K562 (cell line): ENCODE measurements around the gene CRCP. TPM values are rescaled to one million over a fixed set of nuclear protein-coding genes. Genes with fewer than 3 reads are reported as not detected.

Source experiments
- ATAC-seq: fragments of 200-7000 bp; cut with Tn5 transposase; 3 replicates; pipeline ENCODE4 v1.9.1; 2020; ENCODE audit warnings: moderate library complexity
- BruUV-seq: library from RNA; stranded (reverse); fragments of 400-500 nt; replicated peaks from 2 replicates; lab custom pipeline; 2021; lab: Mats Ljungman, UMichigan
- CTCF ChIA-PET: fragments of 300-600 bp; formaldehyde crosslinking; extraction: SDS; loops from one replicate; lab custom pipeline; 2021; ENCODE audit warnings: low intra/inter-chr PET ratio; lab: Yijun Ruan, JAX
- POLR2A ChIA-PET: fragments of 300-600, 350-650 bp; sonication (Branson Sonifier 250); formaldehyde crosslinking; extraction: SDS; loops from one replicate; lab custom pipeline; 2021; ENCODE audit warnings: antibody characterized with exemption, inconsistent platforms; lab: Yijun Ruan, JAX
- DNase-seq, 4 experiments: peaks; one replicate each; pipeline versions ENCODE4 v3.0.0 to v3.0.0-alpha.2; 2011 to 2018; ENCODE audit warnings: low spot score in 3 of 4, mixed read lengths in 3 of 4; ENCODE audit errors: extremely low read depth in 1 of 4
- FAIRE-seq: peaks from 2 replicates; lab custom pipeline; 2011; peaks lifted over from hg19 to GRCh38; lab: Jason Lieb, UNC
- H2AFZ ChIP-seq: 2 replicates; pipeline ENCODE4 v1.6.0; 2011; ENCODE audit warnings: low read depth, low read length, control low read depth, inconsistent platforms
- H3K27ac ChIP-seq: fragments of 200-600 bp; 3 replicates; pipeline ENCODE4 v1.8.0; 2011; ENCODE audit warnings: low read depth, mild to moderate bottlenecking, control low read depth, inconsistent platforms, low read length, moderate library complexity, mixed read lengths; ENCODE audit errors: extremely low read depth
- H3K27me3 ChIP-seq, 2 experiments: fragments of 300-600 bp in 1 of 2; 2 replicates in 1 of 2; 3 replicates in 1 of 2; pipeline versions ENCODE4 v1.6.0 to v1.8.0; 2011; ENCODE audit warnings: inconsistent platforms in 2 of 2, low read length in 2 of 2, mild to moderate bottlenecking in 1 of 2, mixed read lengths in 1 of 2, moderate library complexity in 1 of 2; ENCODE audit not compliant: control insufficient read depth in 2 of 2, insufficient read depth in 2 of 2
- H3K36me3 ChIP-seq: fragments of 300-600 bp; 3 replicates; pipeline ENCODE4 v1.8.0; 2011; ENCODE audit warnings: mild to moderate bottlenecking, low read length, inconsistent platforms; ENCODE audit not compliant: control insufficient read depth, insufficient read depth
- H3K4me1 ChIP-seq, 2 experiments: fragments of 200-600 bp in 1 of 2; replicated peaks in 1 of 2; 2 replicates in 1 of 2; 3 replicates in 1 of 2; pipeline versions ENCODE4 v1.5.1 to v1.8.0; 2011; ENCODE audit warnings: inconsistent platforms in 2 of 2, low read length in 2 of 2, mild to moderate bottlenecking in 1 of 2, mixed read lengths in 1 of 2, moderate library complexity in 1 of 2; ENCODE audit not compliant: control insufficient read depth in 2 of 2, insufficient read depth in 2 of 2
- H3K4me2 ChIP-seq: 2 replicates; pipeline ENCODE4 v1.6.1; 2011; ENCODE audit warnings: low read length, control low read depth, inconsistent platforms, mixed read lengths; ENCODE audit not compliant: insufficient read depth
- H3K4me3 ChIP-seq: fragments of 200-600 bp; sonication (generic), shearing (Covaris generic); 2 replicates; pipeline ENCODE4 v1.5.1; 2016; ENCODE audit warnings: control low read depth, inconsistent platforms
- H3K79me2 ChIP-seq: fragments of 200-600 bp; 3 replicates; pipeline ENCODE4 v1.8.0; 2011; ENCODE audit warnings: low read length, inconsistent platforms; ENCODE audit not compliant: control insufficient read depth, insufficient read depth
- H3K9ac ChIP-seq, 2 experiments: 2 replicates each; pipeline versions ENCODE4 v1.6.0 to v1.6.1; 2011; ENCODE audit warnings: low read depth in 2 of 2, low read length in 2 of 2, control low read depth in 1 of 2, inconsistent platforms in 1 of 2, mild to moderate bottlenecking in 1 of 2, mixed read lengths in 1 of 2; ENCODE audit not compliant: insufficient read depth in 1 of 2
- H3K9me1 ChIP-seq: one replicate; pipeline ENCODE4 v1.6.0; 2011; ENCODE audit warnings: inconsistent platforms, mild to moderate bottlenecking, low read length, moderate library complexity; ENCODE audit not compliant: control insufficient read depth, insufficient read depth
- H3K9me3 ChIP-seq: replicated peaks from 2 replicates; pipeline ENCODE4 v1.5.1; 2011; ENCODE audit warnings: low read depth, low read length, inconsistent platforms; ENCODE audit not compliant: control insufficient read depth, insufficient read depth
- H4K20me1 ChIP-seq: replicated peaks from 2 replicates; pipeline ENCODE4 v1.6.1; 2011; ENCODE audit warnings: low read length, inconsistent platforms, mixed read lengths; ENCODE audit not compliant: control insufficient read depth, insufficient read depth
- ATF4 ChIP-seq: fragments of 450-650 bp; formaldehyde crosslinking; IDR thresholded peaks from 2 replicates; pipeline ENCODE4 v1.4.0; 2022; ENCODE audit warnings: mild to moderate bottlenecking, moderate library complexity
- GTF2F1 ChIP-seq: IDR thresholded peaks from 2 replicates; pipeline ENCODE4 v1.6.1; 2011; ENCODE audit warnings: low read depth, low read length, improper control_type of control experiment
- HDAC2 ChIP-seq: fragments of 450-650 bp; IDR thresholded peaks from 2 replicates; pipeline ENCODE4 v1.6.1; 2016; ENCODE audit warnings: mild to moderate bottlenecking
- HEY1 ChIP-seq: fragments of 250-450 bp; sonication (Bioruptor Pico); IDR thresholded peaks from 2 replicates; pipeline ENCODE4 v1.5.0; 2020; ENCODE audit warnings: mild to moderate bottlenecking, moderate library complexity, borderline replicate concordance
- MTA2 ChIP-seq: fragments of 450-650 bp; IDR thresholded peaks from 2 replicates; pipeline ENCODE4 v1.6.1; 2016; ENCODE audit warnings: low read depth
- PRPF4 ChIP-seq: fragments of 200-400 bp; formaldehyde crosslinking; IDR thresholded peaks from one replicate; pipeline ENCODE4 v1.6.1; 2017; ENCODE audit warnings: low read length, low read depth, mild to moderate bottlenecking; ENCODE audit not compliant: insufficient read depth, poor library complexity, severe bottlenecking
- SMAD2 ChIP-seq: fragments of 150-350 bp; IDR thresholded peaks from 2 replicates; pipeline ENCODE4 v1.6.1; 2014; ENCODE audit warnings: low read depth, mild to moderate bottlenecking, low read length
- ZNF699 ChIP-seq: fragments of 250-450 bp; sonication (Bioruptor Pico); IDR thresholded peaks from 2 replicates; pipeline ENCODE4 v1.8.0; 2021; ENCODE audit warnings: mild to moderate bottlenecking, moderate library complexity; ENCODE audit not compliant: insufficient replicate concordance
- ZNF77 ChIP-seq: fragments of 250-450 bp; sonication (Bioruptor Pico); IDR thresholded peaks from 2 replicates; pipeline ENCODE4 v1.5.0; 2020
- WGBS: fragments of 100-300 bp; shearing (Covaris generic); methylation state at CpG from one replicate; pipeline ENCODE4 v1.1.6; 2016; ENCODE audit warnings: low coverage, mixed read lengths; ENCODE audit not compliant: insufficient coverage; ENCODE audit errors: missing lambda C conversion rate; 5-methylcytosine and 5-hydroxymethylcytosine counted together
- in situ Hi-C: fragments of 300-500 bp; cut with MboI; formaldehyde crosslinking; loops from 4 replicates; pipeline ENCODE4 v1.15.0; 2018; ENCODE audit warnings: inconsistent platforms, mixed read lengths
- intact Hi-C: fragments of 100-400 bp; cut with micrococcal nuclease; formaldehyde crosslinking; loops from 2 replicates; pipeline ENCODE4 v1.14.2; 2022
- polyA plus RNA-seq, 8 experiments: library from polyadenylated mRNA; depleted of rRNA in 4 of 8; stranded (reverse) in 5 of 8; unstranded in 3 of 8; fragments of >200 nt; fragmentation: Nextera tagmentation in 2 of 8; fragmentation: Illumina TruSeq in 1 of 8; extraction: Ambion mirVana in 2 of 8; extraction: Trizol in 1 of 8; gene quantifications; 2 replicates each; pipeline versions ENCODE4 v1.2.1 to v1.2.3, GENCODE V29; 2011 to 2014; ENCODE audit warnings: inconsistent platforms in 1 of 8, missing spikeins in 1 of 8
- total RNA-seq, 7 experiments: library from RNA; depleted of rRNA in 6 of 7; stranded (reverse); fragments of >200 nt in 6 of 7; fragmentation: Illumina TruSeq in 2 of 7; extraction: Trizol in 2 of 7; gene quantifications; 2 replicates each; pipeline versions ENCODE4 v1.2.1 to v1.2.3, GENCODE V29; 2011 to 2021; ENCODE audit warnings: low replicate concordance in 1 of 7
- TF ChIP-seq, protein P1 (sequence below): fragments of 200-400 bp; formaldehyde crosslinking; IDR thresholded peaks from 2 replicates; pipeline ENCODE4 v1.6.1; 2017; ENCODE audit warnings: mild to moderate bottlenecking, low read depth, low read length, moderate library complexity

CRCP gene
- total and polyA plus RNA-seq, 9 of the 15 experiments (the other 6 are each of a cell fraction or from before 2014, with no cell fraction given) = 22.1 to 58.3 (median 43.4) TPM

DNA sequence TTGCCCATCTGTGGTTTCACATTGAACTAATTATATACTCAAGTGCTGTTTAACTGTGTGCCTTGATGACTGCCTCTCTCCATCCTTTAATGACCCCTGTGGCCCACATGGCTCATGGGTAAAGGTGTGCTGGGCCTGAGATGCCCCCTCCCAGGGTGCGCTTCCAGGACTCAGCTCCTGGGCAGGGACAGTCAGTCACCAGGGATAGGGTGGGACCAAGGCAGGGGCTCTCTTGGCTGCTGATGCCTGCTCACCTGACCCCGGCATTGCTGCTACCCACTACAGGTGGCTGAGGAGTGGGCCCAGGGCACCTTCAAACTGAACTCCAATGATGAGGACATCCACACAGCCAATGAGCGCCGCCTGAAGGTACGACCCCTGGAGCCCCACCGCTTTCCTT is 32.6 kb upstream of the CRCP start:
- H3K27me3 ChIP-seq = no peaks in the 10 kb centered on the region
- H3K9me1 ChIP-seq = no peaks in the 10 kb centered on the region
- no peak overlapping the region for H3K4me2 ChIP-seq
- BruUV-seq = no TSS peak
- H3K4me3 ChIP-seq = no peak overlapping the region
- no peak overlapping the region for H2AFZ ChIP-seq
- peaks cover 2% of the 10 kb centered on the region; the same call in 2 of the 3 replicates for H3K79me2 ChIP-seq
- no peak for TF ChIP-seq ZNF77 (CRISPR knock-in tag)
- no peak for TF ChIP-seq SMAD2
- no peak for TF ChIP-seq HDAC2
- TF ChIP-seq, protein P1, sequence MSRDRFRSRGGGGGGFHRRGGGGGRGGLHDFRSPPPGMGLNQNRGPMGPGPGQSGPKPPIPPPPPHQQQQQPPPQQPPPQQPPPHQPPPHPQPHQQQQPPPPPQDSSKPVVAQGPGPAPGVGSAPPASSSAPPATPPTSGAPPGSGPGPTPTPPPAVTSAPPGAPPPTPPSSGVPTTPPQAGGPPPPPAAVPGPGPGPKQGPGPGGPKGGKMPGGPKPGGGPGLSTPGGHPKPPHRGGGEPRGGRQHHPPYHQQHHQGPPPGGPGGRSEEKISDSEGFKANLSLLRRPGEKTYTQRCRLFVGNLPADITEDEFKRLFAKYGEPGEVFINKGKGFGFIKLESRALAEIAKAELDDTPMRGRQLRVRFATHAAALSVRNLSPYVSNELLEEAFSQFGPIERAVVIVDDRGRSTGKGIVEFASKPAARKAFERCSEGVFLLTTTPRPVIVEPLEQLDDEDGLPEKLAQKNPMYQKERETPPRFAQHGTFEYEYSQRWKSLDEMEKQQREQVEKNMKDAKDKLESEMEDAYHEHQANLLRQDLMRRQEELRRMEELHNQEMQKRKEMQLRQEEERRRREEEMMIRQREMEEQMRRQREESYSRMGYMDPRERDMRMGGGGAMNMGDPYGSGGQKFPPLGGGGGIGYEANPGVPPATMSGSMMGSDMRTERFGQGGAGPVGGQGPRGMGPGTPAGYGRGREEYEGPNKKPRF = no peak
- TF ChIP-seq MTA2 = no peak
- TF ChIP-seq ZNF699 (CRISPR knock-in tag) = no peak
- no peak for TF ChIP-seq PRPF4
- no peak for TF ChIP-seq GTF2F1
- TF ChIP-seq ATF4 = no peak
- no peak for TF ChIP-seq HEY1 (CRISPR knock-in tag)
- no peak overlapping the region for H3K9ac ChIP-seq
- in situ Hi-C loops (no loop called here), intact Hi-C loops (no loop called here)
- ChIA-PET POLR2A (no interaction called here), CTCF (no interaction called here)
- peaks cover 65% of the 10 kb centered on the region for H3K36me3 ChIP-seq
- ATAC-seq = no peak
- peaks cover under 1 to 22% of the 10 kb centered on the region in 2 experiments; a peak in 4 of 5 replicates for H3K4me1 ChIP-seq
- no peaks in the 10 kb centered on the region for H3K9me3 ChIP-seq
- FAIRE-seq = no peak
- no peaks in the 10 kb centered on the region for H4K20me1 ChIP-seq
- no peak overlapping the region for H3K27ac ChIP-seq
- DNase-seq = no peak
- WGBS = 100% methylated on average over 6 of the region's 6 CpGs
